Testis (tissue), 2 donors: ENCODE data around the gene TPCN1.

Experiments used
- POLR2A ChIP-seq: fragments of 450-650 bp; IDR thresholded peaks from one replicate; pipeline ENCODE4 v1.6.1; 2017; ENCODE audit warnings: antibody characterized with exemption, mild to moderate bottlenecking, moderate library complexity
- TF ChIP-seq, protein P1 (sequence below), 3 experiments: fragments of 450-650 bp in 2 of 3; fragments of 200-600 bp in 1 of 3; sonication (generic) in 1 of 3; IDR thresholded peaks; one replicate each; pipeline ENCODE4 v1.5.1; 2016 to 2019; ENCODE audit warnings: antibody characterized with exemption in 3 of 3, mild to moderate bottlenecking in 2 of 3, moderate library complexity in 1 of 3

DNA sequence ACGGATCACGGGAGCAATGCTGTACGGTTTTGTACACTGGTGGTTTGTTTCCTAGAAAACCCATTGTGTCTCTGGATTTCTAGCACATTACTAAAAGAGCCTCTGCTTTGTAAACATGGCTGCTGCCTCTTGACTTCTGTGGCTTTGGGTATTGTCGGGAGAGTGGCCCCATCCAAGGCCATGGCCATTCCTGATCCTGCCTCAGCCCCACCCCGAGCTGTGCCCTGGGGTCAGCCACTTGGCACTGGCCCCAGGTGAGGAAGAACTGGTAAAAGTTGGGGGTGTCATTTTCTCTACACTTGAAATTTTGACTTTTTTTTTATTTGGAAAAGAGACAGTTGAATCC, 77.2 kb downstream of the TPCN1 start:
- TF ChIP-seq, protein P1, sequence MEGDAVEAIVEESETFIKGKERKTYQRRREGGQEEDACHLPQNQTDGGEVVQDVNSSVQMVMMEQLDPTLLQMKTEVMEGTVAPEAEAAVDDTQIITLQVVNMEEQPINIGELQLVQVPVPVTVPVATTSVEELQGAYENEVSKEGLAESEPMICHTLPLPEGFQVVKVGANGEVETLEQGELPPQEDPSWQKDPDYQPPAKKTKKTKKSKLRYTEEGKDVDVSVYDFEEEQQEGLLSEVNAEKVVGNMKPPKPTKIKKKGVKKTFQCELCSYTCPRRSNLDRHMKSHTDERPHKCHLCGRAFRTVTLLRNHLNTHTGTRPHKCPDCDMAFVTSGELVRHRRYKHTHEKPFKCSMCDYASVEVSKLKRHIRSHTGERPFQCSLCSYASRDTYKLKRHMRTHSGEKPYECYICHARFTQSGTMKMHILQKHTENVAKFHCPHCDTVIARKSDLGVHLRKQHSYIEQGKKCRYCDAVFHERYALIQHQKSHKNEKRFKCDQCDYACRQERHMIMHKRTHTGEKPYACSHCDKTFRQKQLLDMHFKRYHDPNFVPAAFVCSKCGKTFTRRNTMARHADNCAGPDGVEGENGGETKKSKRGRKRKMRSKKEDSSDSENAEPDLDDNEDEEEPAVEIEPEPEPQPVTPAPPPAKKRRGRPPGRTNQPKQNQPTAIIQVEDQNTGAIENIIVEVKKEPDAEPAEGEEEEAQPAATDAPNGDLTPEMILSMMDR (IDR thresholded peaks at IDR 0.05) = no peak
- no peak for TF ChIP-seq POLR2A
